HG02588 (cell line): ENCODE measurements around the gene CENPP.

Source experiments
- ATAC-seq: cut with Tn5 transposase; IDR thresholded peaks from one replicate; pipeline ENCODE4 v1.9.1; 2021; ENCODE audit warnings: mild to moderate bottlenecking, moderate library complexity; ENCODE audit not compliant: unreplicated experiment

The CENPP gene

DNA sequence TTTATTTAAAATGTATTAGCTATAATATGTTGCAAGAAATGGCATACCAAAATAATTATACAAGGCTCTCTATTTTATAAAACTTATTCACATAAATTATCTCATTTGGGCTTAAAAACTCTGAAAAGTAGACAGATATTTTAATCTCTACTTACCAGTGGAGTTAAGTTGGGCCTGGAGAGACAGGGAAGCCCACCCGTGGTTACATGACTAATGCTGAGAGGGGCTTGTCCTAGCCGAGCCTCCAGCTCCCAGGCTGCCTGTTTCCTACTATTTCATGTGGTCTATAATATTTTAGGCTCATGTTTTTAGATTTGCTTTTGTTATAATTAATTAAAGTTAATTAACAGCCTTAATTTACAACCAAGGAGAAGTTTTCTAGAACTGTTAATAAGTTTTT, 177.4 kb downstream of the CENPP start:
- ATAC-seq, result no peak

DNA sequence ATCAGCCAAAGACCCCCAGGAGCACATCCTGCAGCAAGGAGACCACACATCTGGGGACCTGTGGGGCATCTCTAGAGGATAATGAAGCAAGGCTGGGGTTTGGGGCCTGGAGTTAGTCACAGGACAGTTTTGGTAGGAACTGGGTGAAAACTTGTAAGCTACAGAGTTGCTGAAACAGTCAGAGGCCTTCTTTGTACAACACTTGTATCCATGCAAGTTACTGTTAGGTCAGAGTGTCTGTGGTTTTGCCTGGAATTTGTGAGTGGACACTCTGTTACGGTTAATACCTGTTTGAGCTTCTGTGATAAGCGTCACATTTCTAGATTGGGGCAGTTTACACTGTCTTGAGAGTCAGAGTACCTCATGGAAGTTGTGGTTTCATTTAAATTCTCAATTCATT, 179.1 kb downstream of the CENPP start:
- no peak for ATAC-seq

DNA sequence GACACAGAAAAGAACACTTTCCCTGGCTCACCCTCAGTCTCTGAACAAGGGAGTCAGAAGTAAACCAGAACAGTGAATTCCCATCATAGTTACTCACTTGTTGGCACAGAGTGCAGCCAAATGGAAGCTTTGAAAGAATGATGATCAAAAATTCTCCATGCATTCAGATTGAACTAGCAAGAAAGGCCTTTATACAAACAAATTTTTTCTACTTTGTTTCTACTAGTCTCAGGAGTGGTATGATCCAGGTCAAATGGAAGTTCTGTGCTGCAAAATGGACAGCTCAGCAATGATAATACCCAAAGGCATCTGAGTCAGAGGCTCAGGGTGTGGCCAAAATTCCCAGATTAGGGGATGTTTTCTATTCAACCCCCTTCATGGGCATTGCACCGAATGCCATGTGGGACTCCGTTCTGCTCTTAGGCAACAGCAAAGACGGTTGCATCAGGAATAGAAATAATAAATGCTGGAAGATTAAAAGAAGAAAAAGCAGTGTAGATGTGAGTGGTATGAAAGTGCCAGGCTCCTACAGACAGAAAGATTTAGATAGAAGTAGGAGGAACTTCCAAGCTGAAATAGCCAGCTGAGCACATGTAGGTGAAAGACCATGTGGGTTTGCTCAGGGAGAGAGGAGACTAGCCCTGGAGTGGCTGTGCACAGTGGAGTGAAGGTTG, 180.6 kb downstream of the CENPP start:
- ATAC-seq, result no peak

DNA sequence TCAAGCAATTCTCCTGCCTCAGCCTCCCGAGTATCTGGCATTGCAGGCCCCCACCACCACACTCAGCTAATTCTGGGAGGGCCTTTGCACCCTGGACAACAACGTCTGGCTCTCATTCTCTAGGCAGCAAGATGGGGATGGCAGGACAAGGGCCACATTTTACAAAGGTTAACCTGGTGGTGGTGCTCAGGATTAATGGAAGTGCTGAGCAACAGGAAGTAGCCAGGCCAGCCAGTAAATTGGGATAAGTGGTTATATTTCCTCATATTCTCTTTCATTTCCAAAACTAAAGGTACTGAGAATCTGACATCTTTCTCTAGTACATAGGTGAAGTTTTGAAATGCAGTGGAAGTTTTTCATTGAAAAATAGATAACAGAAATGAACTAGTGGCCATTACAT, 181.3 kb downstream of the CENPP start:
- no peak for ATAC-seq

DNA sequence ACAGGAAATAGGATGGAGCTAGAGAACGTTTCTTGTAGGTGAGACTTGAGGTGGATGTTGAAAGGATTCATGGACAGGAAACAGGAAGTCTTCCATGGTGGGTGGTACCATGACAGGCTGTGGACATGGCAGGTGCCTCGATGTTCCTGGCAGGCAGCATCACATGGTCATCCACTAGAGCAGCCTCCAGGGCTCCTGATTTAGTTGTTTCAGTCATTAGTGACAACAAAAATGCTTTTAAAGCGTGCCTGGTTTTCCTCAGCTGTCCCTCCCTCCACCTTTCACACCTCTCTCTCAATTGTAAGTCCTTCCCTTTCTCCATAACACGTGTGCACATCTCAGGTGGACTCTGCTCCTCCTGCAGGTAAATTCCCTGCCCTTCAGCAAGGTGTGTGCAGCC, 181.7 kb downstream of the CENPP start:
- no peak for ATAC-seq

DNA sequence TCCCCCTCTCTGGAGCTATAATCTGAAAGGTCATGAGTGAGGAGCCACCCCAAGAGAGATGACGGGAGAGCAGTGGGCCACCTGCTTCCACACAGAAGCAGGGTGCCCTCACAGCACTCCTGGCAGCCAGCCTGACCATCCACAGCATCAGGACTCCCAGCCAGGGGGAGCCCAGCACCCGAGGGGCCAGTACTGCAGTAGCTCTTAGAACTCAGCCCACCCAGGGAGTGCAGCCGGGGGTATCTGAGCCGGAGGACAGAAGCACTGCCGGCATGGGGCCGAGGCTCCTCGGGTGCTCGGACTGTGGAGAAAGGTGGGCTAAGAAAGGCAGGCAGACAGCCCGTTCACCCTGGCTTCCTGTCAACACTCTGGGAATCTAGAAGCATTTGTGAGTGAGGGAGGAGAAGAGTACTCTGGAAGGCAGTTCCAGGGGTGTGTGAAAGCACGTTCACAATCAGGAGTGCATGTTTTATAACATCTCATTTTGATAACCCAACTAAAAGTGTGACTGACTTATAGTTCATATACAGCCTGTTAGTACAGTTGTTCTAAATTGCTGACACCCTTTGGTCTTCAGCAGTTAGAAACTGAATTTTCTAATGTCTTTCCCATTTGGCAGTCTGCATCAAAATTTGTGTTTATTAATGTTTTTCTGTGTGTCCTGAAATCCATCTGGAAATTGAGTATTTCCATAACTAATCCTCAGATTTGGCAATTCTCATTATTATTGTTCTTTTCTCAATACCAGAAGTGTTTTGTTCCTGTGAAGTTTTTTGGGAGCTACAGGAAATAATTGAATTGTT, 182.5 kb downstream of the CENPP start:
- no peak for ATAC-seq

DNA sequence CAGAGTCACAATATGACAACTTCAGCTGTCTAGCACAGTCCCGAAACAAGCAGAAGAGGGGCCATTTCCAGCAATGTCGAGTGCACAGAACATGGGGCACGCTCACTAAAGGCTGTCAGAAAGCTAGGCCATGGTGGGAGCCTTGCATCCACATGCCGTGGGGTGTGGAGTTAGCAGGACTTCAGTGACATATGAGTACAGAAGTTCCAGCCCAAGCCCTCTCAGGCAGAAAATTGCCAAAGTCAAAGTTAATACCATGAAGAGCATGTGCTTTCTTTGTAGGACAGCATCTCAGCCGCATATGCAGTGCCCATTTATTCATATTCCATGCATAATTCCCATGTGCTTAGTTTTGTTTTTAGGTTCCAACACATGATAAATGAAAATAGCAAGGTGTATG, 183.3 kb downstream of the CENPP start:
- no peak for ATAC-seq

DNA sequence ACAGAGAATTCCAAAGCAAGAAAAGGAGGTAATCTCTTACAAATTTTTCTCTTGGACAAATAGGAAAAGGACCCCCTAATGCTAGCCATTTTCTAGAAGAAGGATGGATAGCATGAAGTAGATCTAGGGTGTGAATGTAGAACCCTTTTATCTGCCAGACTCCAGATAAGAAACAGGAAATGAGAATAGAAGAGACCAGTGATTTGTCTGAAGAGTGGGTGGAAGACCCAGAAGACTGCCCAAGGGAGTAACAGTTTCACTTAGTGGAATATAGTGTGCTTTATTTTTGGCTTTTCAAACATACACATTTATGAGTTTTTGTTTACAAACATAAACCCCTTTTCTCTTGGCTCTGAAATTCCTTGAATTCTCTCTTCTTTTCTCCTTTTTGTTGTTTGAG, 185.0 kb downstream of the CENPP start:
- no peak for ATAC-seq

DNA sequence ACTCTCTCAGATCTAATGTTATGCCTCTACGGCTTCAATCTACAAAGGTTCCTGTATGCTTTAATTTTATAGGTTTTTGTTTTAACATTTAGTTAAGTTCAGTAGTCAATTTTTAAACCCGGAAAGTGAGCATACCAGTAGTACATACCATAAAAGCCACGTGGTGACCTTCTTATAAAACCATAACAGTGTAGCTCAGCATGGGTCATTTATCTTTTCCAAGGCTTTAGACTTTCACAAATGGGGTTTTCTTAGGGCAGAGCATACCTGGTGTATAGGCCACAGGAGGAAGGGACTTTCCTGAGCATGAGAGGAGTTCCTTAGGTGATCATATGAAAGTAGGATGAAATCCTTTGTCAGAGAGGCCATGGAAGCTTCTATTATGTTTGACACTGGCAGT, 186.9 kb downstream of the CENPP start:
- ATAC-seq, result no peak

DNA sequence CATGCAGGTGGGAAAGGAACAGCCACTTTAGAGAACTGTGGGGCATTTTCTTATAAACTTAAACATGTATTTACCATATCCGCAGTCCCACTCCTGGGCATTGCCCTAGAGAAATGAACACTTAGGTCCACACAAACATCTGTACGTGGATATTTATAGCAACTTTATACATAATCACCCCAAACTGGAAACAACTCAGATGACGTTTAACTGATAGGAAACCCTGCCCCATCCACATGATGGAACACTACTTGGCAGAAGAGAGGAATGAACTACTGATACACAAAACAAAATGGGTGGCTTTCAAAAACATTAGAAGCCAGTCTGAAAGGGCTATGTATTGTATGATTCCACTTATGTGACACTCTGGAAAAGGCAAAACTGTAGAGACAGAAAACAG, 187.6 kb downstream of the CENPP start:
- no peak for ATAC-seq

DNA sequence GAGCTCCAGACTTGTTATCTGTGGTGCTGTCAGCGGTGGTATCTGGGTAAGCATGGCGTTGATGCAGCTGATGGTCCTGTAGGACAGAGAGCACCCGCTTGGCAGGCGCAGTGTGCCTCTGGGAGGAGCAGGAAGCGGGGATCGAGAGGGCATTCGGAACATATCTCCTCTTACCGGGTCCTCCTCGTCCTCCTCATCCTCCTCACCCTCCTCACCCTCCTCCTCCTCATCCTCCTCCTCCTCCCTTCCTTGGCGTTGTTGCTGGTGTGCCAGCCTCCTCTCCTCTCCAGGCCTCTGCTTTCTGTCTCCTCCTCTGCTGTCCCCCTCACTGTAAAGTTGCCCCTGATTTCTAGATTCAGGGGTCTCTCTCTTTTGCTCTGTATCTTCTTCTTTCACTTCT, 188.9 kb downstream of the CENPP start:
- ATAC-seq, result no peak

DNA sequence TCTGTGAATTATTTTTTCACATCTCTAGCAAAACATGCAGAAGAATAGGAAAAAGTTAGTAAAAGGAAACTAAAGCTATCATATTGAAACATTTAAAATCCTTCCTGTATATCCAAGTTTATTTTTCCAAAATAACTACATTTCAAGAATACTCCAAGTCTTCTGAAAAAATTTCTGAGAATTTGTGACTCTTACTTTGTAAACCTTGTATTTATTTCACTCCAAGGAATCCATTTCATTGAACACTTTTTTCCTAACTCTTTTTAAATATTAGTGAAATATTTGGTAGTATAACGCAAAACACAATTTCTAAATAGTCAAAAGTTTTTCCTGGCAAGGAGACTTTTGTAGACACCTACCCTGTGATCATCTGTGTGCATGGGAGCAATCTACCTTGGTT, 190.8 kb downstream of the CENPP start:
- ATAC-seq, result no peak

DNA sequence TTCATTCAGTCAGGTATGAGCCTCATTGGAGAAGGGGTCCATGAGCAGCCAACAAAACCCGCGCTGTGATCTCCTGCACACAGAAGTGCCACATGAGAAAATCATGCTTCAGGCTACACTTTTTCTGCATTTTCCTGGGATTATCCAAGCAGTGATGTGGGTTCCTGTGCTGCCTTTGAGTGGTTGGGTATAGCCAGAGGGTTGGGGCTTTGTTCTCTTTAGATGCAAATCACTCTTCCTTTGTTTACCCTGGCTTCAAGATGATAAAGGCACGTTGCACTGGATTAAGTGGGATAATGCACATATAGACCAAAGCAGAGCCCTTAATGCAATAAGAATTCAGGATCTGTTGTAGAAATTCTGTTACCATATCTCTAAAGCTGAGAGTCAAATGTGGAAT, 191.3 kb downstream of the CENPP start:
- ATAC-seq, result no peak

DNA sequence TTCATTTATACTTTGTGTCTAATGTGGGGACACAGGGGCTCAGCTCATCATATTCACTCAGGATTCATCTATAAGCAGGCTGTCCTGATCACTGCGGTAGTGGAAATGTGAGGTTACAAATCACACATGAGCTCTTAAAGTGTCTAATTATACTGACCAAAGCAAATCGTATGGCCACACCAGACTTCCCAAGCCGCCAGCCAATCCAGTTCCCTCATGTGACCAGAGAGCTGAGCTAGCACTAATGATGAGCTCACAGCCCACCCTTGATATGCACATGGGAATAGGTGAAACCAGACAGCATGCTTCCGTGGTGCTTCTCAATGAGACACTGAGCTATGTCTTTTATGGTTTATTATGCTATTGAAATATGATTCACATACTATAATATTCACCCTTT, 192.4 kb downstream of the CENPP start:
- no peak for ATAC-seq

DNA sequence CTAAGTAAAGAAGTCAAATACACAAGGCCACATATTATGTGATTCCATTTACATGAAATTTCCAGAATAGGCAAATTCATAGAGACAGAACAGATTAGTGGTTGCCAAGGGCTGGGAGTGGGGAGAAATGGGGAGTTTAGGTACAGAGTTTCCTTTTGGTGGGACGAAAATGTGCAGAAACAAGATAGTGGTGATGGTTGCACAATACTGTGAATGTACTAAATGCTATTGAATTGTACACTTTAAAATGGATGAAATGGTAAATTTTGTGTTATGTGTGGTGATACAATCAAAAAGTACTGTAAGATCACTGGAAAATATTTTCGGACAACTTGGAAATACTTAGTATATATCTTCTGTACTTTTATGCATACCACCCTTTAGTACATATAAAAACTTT, 195.1 kb downstream of the CENPP start:
- no peak for ATAC-seq

DNA sequence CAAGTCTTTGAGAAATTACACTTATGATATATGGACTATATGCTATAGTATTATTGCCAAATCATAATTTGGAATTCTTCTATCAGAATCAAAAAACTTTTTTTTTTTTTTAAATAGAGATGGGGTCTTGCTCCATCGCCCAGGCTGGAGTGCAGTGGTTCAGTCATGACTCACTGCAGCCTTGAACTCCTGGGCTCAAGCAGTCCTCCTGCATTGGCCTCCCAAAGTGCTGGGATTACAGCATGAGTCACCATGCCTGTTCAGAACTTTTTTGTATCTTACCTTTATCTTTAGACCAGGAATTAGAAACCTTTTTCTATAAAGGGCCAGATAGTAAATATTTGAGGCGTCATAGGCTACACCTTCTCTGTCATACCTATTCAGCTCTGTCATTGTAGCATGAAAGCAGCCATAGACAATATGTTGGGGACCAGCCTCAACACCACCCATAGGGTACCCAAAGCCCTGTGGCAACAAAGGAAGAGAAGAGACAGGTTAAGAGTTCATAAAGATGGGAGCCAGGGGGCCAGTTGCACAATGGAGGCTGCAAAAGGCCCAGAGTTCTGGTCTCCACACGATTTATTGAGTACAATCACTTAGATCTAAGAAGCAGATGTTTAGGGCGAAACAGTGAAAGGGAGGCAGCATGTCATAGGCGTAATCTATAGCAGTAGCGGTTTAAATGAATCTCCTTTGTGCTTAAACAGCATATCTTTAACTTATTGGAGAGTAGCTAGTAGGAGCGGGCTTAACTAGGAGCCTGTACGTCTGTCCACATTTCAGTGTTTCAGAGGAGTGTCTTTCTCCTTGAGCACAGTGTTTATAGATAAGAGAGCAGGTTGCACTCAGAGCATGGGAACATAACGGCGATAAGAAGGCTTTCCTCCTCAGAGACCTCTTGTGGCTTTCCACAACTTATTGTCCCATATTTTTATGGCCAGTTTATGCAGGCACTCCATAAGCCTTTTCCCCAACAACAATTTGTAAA, 197.5 kb downstream of the CENPP start:
- no peak for ATAC-seq

DNA sequence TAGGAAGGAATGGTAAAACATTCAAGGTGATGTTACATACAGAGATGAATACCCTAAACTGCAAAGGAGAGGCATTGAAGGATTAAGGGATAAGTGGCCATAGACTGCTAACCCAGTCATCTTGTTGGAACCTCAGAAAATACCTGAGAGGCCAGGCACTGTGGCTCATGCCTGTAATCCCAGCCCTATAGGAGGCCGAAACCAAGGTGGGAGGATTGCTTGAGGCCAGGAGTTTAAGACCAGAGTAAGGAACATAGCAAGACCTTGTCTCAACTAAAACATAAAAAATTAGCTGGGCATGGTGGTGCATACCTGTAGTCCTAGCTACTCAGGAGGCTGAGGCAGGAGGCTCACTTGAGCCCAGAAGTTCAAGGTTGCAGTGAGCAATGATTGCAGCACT, 199.1 kb downstream of the CENPP start:
- ATAC-seq, result no peak

DNA sequence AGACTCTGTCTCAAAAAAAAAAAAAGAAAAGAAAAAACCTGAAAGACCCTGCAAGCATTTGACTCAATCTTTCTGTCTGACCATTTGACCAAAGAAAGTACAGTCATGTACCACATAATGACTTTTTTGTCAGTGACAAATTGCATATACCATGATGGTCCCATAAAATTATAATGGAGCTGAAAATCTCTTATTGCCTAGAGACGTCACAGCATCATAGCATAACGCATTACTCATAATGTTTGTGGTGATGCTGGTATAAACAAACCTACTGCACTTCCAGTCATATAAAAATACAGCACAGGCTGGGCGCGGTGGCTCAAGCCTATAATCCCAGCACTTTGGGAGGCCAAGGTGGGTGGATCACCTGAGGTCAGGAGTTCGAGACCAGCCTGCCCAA, 199.6 kb downstream of the CENPP start:
- no peak for ATAC-seq

DNA sequence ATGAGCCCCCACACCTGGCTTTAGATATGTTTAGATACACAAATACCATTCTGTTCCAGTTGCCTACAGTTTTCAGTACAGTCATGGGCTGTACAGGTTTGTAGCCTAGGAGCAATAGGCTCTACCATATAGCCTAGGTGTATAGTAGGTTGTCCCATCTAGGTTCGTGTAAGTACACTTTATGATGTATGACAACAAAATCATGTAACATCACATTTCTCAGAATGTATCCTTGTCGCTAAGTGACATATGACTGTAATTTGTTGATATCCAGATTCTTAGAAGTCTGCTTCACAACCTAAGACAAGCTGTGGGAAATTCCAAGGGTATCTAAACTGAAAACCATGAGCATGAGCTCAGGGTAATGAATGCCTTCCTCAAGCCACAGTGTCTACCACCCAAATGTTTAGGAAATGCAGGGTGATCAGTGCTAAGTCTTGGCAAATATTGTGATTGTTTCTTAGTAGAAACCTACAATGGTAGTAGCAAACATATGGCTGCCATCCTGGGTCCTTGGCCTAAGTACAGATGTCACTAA, 201.6 kb downstream of the CENPP start:
- ATAC-seq, result no peak

DNA sequence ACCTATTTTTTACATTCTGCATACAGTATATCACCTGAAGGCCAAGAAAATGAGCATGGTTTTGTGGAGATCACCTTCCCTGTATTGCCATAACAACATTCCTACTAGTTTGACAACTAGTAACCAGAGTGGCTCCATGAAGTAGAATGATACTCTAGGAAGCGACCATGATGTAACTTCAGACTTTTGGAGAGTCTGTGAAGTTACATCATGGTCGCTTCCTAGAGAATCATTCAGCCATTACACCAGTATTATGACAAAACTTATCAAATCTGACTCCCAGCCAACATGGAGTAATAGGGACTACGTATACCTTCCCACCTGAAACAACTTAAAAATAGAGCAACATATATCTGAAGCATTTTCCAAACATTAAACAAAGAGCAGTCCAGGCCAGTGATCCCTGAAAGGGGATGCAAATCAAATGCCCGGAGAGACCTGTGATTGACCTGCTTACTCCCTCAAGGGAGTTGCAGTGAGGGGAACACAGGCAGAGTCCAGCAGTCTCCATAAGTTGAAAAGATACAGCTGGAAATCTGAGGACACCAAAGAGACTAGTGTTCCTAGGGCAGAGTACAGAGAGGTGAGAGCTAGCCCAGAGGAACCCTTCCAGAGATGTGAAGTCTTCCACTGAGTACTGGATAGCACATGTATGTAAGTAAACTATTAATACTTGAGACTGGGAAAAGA, 202.2 kb downstream of the CENPP start:
- no peak for ATAC-seq

DNA sequence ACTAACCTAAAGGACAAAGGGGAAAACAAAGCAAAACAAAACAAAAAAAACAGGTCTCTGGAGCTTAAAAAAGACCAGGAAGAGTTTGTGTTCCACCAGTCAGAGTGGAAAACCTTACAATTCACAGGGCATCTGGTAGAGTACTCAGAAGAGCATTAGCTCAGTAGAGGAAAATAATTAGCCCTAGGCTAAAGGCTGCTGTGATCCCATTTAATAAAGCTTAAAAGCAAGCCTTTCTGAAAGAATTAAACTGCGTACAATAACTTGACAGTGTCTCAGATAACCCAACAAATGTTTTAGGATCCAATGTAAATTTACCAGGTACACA, 202.7 kb downstream of the CENPP start:
- no peak for ATAC-seq
